B cell (primary cell): Measurements from ENCODE around the gene C6orf89.

Source experiments
- CTCF ChIP-seq: fragments of 200-600 bp; IDR thresholded peaks from one replicate; pipeline ENCODE4 v1.8.0; 2022; ENCODE audit warnings: antibody characterized with exemption, mild to moderate bottlenecking
- EZH2 ChIP-seq: IDR thresholded peaks from 2 replicates; pipeline ENCODE4 v1.6.1; 2012; ENCODE audit warnings: borderline replicate concordance, low read depth, mild to moderate bottlenecking, moderate library complexity, low read length; ENCODE audit not compliant: insufficient read depth, poor library complexity, severe bottlenecking

- no peak for TF ChIP-seq CTCF
- TF ChIP-seq EZH2 = no peak
Observed at GRCh38 chr6:36867471-36868224, 18.1 kb upstream of the C6orf89 start.
